Measurements from ENCODE around the gene GLS2.
"Not testable (repeated sequence)": the region's sequence is repeated elsewhere in the genome, so short reads cannot be mapped to it uniquely, and the experiment has no call there.

DNA sequence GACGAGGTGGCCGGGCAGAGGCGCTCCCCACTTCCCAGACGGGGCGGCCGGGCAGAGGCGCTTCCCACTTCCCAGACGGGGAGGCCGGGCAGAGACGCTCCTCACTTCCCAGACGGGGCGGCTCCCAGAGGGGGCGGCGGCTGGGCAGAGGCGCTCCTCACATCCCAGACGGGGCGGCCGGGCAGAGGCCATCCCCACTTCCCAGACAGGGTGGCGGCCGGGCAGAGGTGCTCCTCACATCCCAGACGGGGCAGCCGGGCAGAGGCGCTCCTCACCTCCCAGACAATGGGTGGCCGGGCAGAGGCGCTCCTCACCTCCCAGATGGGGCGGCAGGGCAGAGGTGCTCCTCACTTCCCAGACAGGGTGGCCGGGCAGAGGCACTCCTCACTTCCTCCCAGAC, 6.5 kb upstream of the GLS2 start:
- not testable (repeated sequence) for TF ChIP-seq EZH2 (IDR thresholded peaks at IDR 0.05; ENCODE audit: borderline replicate concordance, control insufficient read depth, low read depth, low read length); TAF1 (IDR thresholded peaks at IDR 0.05; ENCODE audit: borderline replicate concordance, low read depth, low read length); CREB1 (IDR thresholded peaks at IDR 0.05; ENCODE audit: low read depth); GATAD2B (conservative IDR thresholded peaks at IDR 0.05; ENCODE audit: low read depth)
- TF ChIP-seq, protein P1, sequence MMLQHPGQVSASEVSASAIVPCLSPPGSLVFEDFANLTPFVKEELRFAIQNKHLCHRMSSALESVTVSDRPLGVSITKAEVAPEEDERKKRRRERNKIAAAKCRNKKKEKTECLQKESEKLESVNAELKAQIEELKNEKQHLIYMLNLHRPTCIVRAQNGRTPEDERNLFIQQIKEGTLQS (IDR thresholded peaks at IDR 0.05; ENCODE audit: borderline replicate concordance, extremely low read depth, low read depth, low read length): not testable (repeated sequence)

All from GM12878 (cell line).